ENCODE measurements around the gene SLC27A2. TPM values are rescaled to one million over a fixed set of nuclear protein-coding genes. Genes with fewer than 3 reads are reported as not detected.

The SLC27A2 gene
- total and polyA plus RNA-seq, 4 donors = 80.2 to 504 (median 216) TPM

- Histone ChIP-seq H3K9me3 (ENCODE audit: control insufficient read depth in 4 of 4, low read length in 3 of 4) (no peaks in the 10 kb centered on the region), H3K27ac (ENCODE audit: low read depth in 1 of 2, low read length in 2 of 2) (no peak overlapping the region), H3K4me3 (ENCODE audit: low read depth in 1 of 3, low read length in 3 of 3) (no peak overlapping the region), H3K27me3 (ENCODE audit: control insufficient read depth in 4 of 4, insufficient read depth in 4 of 4, low read length in 3 of 4) (no peaks in the 10 kb centered on the region), H3K4me1 (ENCODE audit: control insufficient read depth in 4 of 4, insufficient read depth in 4 of 4, low read length in 3 of 4) (peaks cover 0 to 1% (median 0%) of the 10 kb centered on the region in 4 donors), H3K36me3 (ENCODE audit: control insufficient read depth in 4 of 4, insufficient read depth in 3 of 4, low read depth in 1 of 4, low read length in 3 of 4) (peaks cover 0 to 3% (median 0%) of the 10 kb centered on the region in 4 donors), H3K9ac (ENCODE audit: low read depth in 1 of 2, low read length in 2 of 2) (no peak overlapping the region)
- TF ChIP-seq YY1 (IDR thresholded peaks at IDR 0.05) (no peak), TAF1 (conservative IDR thresholded peaks at IDR 0.05) (no peak), ATF3 (IDR thresholded peaks at IDR 0.05) (no peak), HNF4A (conservative IDR thresholded peaks at IDR 0.05) (no peak), ZBTB33 (IDR thresholded peaks at IDR 0.05) (no peak), RAD21 (IDR thresholded peaks at IDR 0.05) (no peak), EGR1 (IDR thresholded peaks at IDR 0.05; ENCODE audit: low read depth in 2 of 2) (no peak), FOXA1 (IDR thresholded peaks at IDR 0.05) (no peak), NR2F2 (IDR thresholded peaks at IDR 0.05) (no peak), GABPA (IDR thresholded peaks at IDR 0.05 in 1 of 2, conservative IDR thresholded peaks at IDR 0.05 in 1 of 2) (no peak), JUND (IDR thresholded peaks at IDR 0.05) (no peak), FOXA2 (IDR thresholded peaks at IDR 0.05) (no peak), REST (IDR thresholded peaks at IDR 0.05) (no peak), SP1 (IDR thresholded peaks at IDR 0.05) (no peak), HNF4G (IDR thresholded peaks at IDR 0.05) (no peak), RXRA (IDR thresholded peaks at IDR 0.05) (no peak), MAX (IDR thresholded peaks at IDR 0.05) (no peak), CTCF (IDR thresholded peaks at IDR 0.05; ENCODE audit: low read depth, low read length, missing input control) (no peak)
- WGBS = 62% methylated on average over 2 of the region's 2 CpGs
- DNase-seq (ENCODE audit: low spot score) = no peak
Measured at GRCh38 chr15:50275091-50275490, 93.1 kb downstream of the SLC27A2 start.
